Measurements from ENCODE around the gene ZBTB44. TPM values are rescaled to one million over a fixed set of nuclear protein-coding genes. Genes with fewer than 3 reads are reported as not detected.

Gene ZBTB44
- total and polyA plus RNA-seq, 7 donors = 9.2 to 162 (median 73.0) TPM

DNA sequence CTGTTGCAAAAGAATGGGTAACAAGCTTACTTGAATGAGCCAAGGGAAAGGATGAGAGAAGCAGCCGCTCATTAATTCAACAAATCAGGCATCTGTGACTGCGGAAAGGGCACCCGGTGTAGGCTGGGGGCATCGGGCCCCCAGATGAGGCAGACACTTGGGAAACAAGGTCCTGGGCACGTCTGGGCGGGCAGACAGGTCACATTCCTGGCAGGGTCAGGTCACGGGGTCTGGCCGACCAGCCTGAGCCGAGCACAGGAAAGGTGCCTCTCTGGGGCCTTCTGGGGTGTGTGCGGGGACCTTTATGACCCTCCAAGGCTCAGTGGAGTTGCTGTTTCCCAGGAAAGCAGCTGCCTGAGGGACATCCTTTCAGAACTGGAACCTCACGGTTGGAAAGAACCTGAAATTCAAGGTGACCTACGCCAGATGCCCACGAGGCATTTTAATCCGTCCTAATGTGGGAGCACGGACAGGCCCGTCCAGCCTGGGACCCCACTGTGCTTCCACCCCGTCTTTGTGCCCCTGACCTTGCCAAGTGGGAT is 98.1 kb downstream of the ZBTB44 start:
- H3K4me3 ChIP-seq = no peak overlapping the region
- H3K36me3 ChIP-seq = no peaks in the 10 kb centered on the region
- TF ChIP-seq EP300 (IDR thresholded peaks at IDR 0.05) (no peak), POLR2A (IDR thresholded peaks at IDR 0.05) (no peak), POLR2AphosphoS5 (IDR thresholded peaks at IDR 0.05) (no peak)
- TF ChIP-seq, protein P1, sequence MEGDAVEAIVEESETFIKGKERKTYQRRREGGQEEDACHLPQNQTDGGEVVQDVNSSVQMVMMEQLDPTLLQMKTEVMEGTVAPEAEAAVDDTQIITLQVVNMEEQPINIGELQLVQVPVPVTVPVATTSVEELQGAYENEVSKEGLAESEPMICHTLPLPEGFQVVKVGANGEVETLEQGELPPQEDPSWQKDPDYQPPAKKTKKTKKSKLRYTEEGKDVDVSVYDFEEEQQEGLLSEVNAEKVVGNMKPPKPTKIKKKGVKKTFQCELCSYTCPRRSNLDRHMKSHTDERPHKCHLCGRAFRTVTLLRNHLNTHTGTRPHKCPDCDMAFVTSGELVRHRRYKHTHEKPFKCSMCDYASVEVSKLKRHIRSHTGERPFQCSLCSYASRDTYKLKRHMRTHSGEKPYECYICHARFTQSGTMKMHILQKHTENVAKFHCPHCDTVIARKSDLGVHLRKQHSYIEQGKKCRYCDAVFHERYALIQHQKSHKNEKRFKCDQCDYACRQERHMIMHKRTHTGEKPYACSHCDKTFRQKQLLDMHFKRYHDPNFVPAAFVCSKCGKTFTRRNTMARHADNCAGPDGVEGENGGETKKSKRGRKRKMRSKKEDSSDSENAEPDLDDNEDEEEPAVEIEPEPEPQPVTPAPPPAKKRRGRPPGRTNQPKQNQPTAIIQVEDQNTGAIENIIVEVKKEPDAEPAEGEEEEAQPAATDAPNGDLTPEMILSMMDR (IDR thresholded peaks at IDR 0.05) = no peak
- intact Hi-C loops (cut with DNase I) = loop anchor here (10.0 kb wide), 1 partner anchor 678 kb away; no protein-coding TSS in a partner anchor
- H3K27ac ChIP-seq = no peak overlapping the region
- H3K4me1 ChIP-seq = peaks cover 0 to 8% (median 0%) of the 10 kb centered on the region in 4 donors
- H3K27me3 ChIP-seq = no peaks in the 10 kb centered on the region
- H3K9me3 ChIP-seq = no peaks in the 10 kb centered on the region
- 39 to 72% methylated on average over 17 of the region's 17 CpGs for WGBS, 2 donors
- DNase-seq = no peak

DNA sequence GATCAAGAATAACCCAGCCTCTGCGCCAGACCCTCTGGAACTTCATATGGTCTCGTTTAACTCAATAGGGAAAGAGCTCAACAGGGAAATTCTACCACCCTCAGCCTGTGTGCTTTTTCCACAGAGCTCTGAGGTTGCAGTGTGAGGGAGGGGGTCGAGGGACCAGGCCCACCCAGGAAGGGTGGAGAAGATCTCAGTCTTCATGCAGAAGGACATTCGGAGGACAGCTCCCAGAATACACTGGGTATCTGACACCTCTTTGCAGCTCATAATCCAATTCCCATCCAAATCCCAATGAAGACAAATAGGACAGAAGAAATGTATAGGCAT is 98.5 kb downstream of the ZBTB44 start:
- no peak overlapping the region for H3K27ac ChIP-seq
- no peaks in the 10 kb centered on the region for H3K27me3 ChIP-seq
- peaks cover 0 to 8% (median 0%) of the 10 kb centered on the region in 4 donors for H3K4me1 ChIP-seq
- H3K36me3 ChIP-seq = no peaks in the 10 kb centered on the region
- H3K4me3 ChIP-seq = no peak overlapping the region
- no peak for TF ChIP-seq POLR2AphosphoS5 (IDR thresholded peaks at IDR 0.05)
- TF ChIP-seq, protein P1 (IDR thresholded peaks at IDR 0.05) = no peak
- TF ChIP-seq POLR2A (IDR thresholded peaks at IDR 0.05) = no peak
- TF ChIP-seq EP300 (IDR thresholded peaks at IDR 0.05) = no peak
- WGBS, 2 donors = 44 to 65% methylated on average over 4 of the region's 4 CpGs
- H3K9me3 ChIP-seq = no peaks in the 10 kb centered on the region
- no peak for DNase-seq
- intact Hi-C loops (cut with DNase I) = loop anchor here (10.0 kb wide), 1 partner anchor 679 kb away; no protein-coding TSS in a partner anchor

DNA sequence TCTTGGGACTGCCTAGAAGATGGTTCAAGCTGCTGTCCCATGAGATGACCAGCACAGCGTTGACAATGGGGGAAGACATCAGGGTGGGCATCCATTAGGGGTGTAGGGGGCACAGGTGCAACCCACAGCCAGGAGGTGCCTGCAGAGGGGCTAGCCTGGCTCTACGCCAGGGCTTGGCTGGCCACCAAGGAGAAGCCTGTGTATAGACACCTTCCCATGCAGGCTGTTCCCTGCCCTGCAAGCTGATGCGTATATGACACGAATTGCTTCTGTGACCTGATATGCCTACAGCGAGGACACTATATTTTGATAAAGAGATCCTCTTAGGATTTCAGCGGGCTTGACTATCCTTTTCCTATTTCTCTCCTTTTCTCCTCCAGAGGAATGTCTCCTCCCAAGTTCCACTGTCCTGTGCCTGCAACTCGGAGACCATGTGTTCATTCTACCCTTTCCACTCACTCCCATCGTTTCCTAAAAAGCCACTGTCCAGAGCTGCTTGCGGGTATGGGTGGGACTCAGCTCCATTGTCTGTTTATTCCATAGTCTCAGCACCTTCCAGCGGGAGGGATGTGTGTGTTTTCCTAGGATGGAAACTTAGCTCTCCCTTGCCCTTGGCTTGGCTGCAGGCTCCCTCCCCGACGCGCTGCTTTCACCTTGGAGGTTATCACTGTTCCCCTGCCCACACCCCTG is 99.0 kb downstream of the ZBTB44 start:
- H3K9me3 ChIP-seq = no peaks in the 10 kb centered on the region
- no peaks in the 10 kb centered on the region for H3K27me3 ChIP-seq
- no peak overlapping the region for H3K4me3 ChIP-seq
- WGBS, 2 donors = 51 to 78% methylated on average over 13 of the region's 13 CpGs
- no peak overlapping the region for H3K27ac ChIP-seq
- DNase-seq = no peak
- intact Hi-C loops (cut with DNase I) = loop anchor here (10.0 kb wide), 1 partner anchor 679 kb away; no protein-coding TSS in a partner anchor
- TF ChIP-seq, protein P1 (IDR thresholded peaks at IDR 0.05) = no peak
- no peak for TF ChIP-seq POLR2A (IDR thresholded peaks at IDR 0.05)
- peaks cover 0 to 8% (median 0%) of the 10 kb centered on the region in 4 donors for H3K4me1 ChIP-seq
- no peaks in the 10 kb centered on the region for H3K36me3 ChIP-seq

DNA sequence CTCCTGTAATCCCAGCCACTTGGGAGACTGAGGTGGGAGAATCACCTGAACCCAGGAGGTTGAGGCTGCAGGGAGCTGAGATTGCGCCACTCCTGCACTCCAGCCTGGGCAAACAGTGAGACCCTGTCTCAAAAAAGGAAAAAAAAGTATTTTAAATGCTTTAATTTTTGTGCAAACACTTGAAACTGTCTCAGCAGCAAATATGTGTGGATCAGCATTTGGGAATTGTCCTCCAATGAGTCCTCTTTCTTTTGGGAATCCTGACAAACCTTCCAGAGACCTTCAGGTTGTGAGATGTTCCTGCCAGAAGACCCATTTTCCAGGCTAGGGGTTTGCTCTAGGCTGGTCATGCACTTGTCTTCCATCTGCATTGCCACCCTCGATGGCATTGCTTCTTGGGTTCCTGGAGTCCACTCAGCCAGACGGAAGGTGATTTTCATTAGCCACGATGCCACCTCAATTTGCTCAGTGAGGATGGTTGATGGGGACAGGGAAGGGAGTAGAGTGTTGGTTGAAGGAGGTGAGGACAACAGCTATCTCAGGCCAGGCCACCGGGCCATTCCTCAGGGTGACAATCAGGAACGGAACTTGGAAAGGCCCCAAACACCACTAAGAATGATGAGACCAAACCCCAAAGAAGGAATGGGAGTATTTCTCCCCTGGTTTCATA is 99.7 kb downstream of the ZBTB44 start:
- DNase-seq = no peak
- intact Hi-C loops (cut with DNase I) = loop anchor here (5.0 to 10.0 kb wide), 3 partner anchors 172 to 680 kb away; no protein-coding TSS in a partner anchor
- no peaks in the 10 kb centered on the region for H3K36me3 ChIP-seq
- H3K27me3 ChIP-seq = no peaks in the 10 kb centered on the region
- 67 to 91% methylated on average over 6 of the region's 6 CpGs for WGBS, 2 donors
- TF ChIP-seq POLR2AphosphoS5 (IDR thresholded peaks at IDR 0.05) (no peak), POLR2A (IDR thresholded peaks at IDR 0.05) (no peak), EP300 (IDR thresholded peaks at IDR 0.05) (no peak)
- TF ChIP-seq, protein P1 (IDR thresholded peaks at IDR 0.05) = no peak
- H3K9me3 ChIP-seq = no peaks in the 10 kb centered on the region
- no peak overlapping the region for H3K4me3 ChIP-seq
- no peak overlapping the region for H3K27ac ChIP-seq
- peaks cover 0 to 8% (median 0%) of the 10 kb centered on the region in 4 donors for H3K4me1 ChIP-seq

Data from sigmoid colon (tissue), 7 donors.